Fibroblast of skin of back (primary cell): ENCODE measurements around the gene CPXM1.
A peak's percentile ranks its signal among the peaks of the same experiment; 100 is the strongest.
"Not testable (repeated sequence)": the region's sequence is repeated elsewhere in the genome, so short reads cannot be mapped to it uniquely, and the experiment has no call there.

Experiments
- DNase-seq: peaks from one replicate; pipeline ENCODE4 v3.0.0-alpha.2; 2013

CPXM1 gene

GRCh38 chr20:2820896-2821869 lies 20.8 kb upstream of the CPXM1 start:
- DNase-seq, result no peak

- peak; percentile 69 for DNase-seq
These were observed 19.9 kb upstream of the CPXM1 start for GRCh38 chr20:2820084-2820895.

DNA sequence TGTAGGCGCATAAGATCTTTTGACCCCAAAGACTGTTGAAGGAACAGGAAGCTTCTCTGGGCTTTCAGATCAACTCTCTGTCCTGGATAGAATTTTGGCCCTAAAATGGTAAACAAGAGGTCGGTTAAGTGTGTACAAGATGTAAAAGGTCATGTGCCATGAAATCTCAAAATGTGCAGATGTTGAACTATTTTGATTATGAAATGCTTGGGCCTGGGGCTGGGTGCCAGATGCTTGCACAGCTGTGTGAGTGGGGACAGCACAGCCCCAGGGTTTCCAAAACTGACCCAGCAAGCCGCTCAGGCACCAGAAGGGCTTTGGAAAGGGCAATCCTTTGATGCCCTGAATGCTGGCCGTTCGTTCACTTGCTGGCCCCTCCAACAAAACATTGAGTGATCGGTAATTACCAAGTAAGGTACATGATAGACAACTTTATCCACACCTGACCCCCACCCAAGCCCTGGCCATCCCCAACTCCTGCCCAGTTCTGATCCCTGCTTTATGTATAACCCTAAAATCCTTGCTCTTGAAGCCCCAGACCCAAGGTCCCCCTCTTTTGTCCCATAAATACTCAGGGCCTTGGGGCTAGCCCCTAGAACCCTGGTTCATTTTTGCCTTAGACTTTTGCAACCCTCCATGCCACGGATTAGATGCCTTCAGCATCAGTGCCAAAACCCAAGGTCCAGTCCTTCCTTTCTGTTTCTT lies 17.6 kb upstream of the CPXM1 start:
- DNase-seq, result no peak

- no peak for DNase-seq
These were observed 16.9 kb upstream of the CPXM1 start for GRCh38 chr20:2817341-2817726.

GRCh38 chr20:2816583-2817340 lies 16.3 kb upstream of the CPXM1 start:
- DNase-seq, result no peak

GRCh38 chr20:2816030-2816582 lies 15.7 kb upstream of the CPXM1 start, which contains the start of gene TMEM239:
Gene TMEM239 (plus strand): TSS chr20:2816364. CDS start chr20:2816555, 191 bp downstream.
- no peak for DNase-seq

DNA sequence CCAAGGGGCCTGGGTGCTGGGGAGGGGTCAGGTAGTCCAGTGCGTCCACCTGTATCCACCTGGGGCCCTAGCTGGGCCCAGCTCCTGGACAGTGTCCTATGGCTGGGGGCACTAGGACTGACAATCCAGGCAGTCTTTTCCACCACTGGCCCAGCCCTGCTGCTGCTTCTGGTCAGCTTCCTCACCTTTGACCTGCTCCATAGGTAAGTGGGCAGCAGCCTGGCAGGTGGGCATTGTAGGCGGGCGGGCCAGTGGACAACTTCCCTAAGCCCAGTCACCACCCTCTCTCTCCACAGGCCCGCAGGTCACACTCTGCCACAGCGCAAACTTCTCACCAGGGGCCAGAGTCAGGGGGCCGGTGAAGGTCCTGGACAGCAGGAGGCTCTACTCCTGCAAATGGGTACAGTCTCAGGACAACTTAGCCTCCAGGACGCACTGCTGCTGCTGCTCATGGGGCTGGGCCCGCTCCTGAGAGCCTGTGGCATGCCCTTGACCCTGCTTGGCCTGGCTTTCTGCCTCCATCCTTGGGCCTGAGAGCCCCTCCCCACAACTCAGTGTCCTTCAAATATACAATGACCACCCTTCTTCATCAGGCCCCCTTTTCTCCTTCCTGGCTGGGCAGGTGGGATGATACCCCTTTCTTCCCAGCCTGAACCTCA lies 14.9 kb upstream of the CPXM1 start:
- no peak for DNase-seq

DNA sequence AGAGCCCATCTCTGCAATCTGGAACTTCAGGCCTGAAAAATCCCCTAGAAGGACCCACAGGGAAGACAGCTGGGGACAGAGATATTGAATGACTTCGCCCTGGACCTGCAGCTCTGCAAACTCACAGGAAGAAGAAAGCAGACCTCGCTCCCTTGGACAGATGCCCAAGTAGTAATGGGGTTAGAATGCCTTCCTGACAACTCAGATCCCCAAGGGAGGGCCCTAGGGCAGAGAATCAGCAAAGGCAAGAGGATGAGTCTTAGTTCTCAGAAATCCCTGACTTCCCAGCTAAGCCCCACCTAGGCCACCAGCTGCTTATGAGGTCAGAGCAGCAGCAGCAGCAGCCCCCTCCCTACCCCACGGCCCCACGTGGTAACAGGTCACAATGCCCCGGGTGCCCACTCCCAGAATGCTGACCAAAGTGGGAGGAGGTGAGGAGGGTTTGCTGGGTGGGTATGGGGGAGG lies 14.2 kb upstream of the CPXM1 start, which contains the start of gene C20orf141:
C20orf141 (plus strand) TSS at position 401 of the 465 bp plus-strand sequence. CDS start 198 bp downstream, outside the sequence.
- DNase-seq, result peak; percentile 100

- peak; percentile 35 for DNase-seq
These were observed 13.6 kb upstream of the CPXM1 start for GRCh38 chr20:2814076-2814475.

DNA sequence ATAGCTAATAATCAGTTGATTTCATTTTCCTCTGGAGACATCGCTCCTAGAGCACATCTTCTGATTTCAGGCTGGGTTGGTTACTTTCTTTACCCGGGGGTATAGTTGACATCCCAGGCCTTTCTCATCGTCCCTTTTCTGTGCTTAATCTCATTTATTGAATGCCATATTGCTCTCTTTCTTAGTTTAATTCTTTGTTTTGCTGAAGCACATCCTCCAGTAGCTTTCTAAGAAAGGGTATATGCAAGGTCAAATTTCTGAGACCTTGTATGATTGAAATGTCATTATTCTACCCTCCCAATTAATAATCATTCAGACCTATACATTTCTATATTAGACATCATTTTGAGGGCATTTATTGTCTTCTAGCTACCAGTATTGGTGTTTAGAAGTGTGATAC lies 11.8 kb upstream of the CPXM1 start:
- DNase-seq, result no peak

DNA sequence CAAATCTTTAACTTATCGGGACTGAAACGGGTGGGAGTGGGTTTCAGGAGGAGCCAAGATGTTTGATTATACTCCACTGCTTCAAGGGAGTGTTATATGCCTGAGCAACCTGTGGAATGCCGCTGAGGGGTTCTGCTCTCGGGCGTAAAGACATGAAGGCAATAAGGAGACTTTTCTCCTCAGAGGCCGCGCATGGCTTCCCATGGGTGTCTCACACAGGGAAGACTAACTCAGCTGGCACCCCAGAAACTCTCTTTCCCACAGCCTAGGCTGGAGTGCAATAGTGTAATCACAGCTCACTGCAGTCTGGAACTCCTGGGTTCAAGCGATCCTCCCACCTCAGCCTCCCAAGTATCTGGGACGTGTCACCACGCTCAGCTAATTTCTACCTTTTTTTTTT lies 9.3 kb upstream of the CPXM1 start:
- DNase-seq, result no peak

GRCh38 chr20:2807929-2808328 lies 7.5 kb upstream of the CPXM1 start:
- not testable (repeated sequence) for DNase-seq

GRCh38 chr20:2807019-2807418 lies 6.6 kb upstream of the CPXM1 start:
- DNase-seq, result no peak

DNA sequence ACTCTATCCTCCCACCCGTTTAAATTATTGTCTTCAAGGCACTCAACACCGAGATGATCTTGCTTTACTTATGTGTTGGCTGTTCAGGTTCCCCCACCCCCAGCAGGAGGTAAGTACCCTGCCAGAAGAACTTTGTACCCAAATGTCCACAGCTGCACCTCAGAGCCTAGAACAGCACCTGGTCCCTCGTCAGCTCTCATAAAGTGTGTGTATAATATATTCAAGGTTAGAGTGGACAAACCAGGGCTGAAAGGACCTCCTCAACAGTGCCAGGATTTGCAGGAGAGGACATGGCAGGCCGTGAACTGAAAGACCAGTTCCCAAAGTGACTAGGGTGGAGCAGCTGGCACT lies 5.9 kb upstream of the CPXM1 start:
- no peak for DNase-seq

DNA sequence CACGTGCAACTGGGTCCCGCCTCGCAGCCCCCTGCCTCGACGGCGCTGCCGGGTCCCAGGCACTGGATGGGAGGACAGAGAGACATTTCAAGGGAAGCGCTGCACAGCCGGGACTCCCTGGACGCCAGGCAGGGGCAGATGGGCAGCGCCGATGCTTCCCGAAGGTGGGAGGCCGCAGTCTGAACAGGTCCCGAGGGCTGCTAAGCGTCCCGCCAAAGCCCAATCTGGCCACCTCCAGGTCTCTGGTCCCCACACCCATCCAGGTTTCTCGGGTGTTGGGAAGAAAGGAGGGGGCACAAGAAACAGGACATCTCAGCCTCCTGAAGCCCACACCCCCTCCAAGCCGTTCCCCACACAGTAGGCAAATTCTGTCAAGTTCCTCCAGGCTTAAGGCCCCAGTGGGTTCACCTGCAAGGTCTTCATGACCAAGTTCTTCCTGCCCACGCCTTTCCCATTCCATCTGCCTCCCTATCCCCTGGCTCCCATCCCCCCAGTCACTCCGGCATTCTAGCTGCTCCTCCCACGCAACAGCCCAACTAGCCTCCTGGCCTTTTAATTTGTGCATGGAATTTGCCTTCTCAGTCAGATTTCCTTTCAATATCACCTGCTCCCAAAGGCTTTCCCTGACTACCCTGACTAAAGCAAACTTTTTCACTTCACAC lies 5.4 kb upstream of the CPXM1 start:
- DNase-seq, result no peak

DNA sequence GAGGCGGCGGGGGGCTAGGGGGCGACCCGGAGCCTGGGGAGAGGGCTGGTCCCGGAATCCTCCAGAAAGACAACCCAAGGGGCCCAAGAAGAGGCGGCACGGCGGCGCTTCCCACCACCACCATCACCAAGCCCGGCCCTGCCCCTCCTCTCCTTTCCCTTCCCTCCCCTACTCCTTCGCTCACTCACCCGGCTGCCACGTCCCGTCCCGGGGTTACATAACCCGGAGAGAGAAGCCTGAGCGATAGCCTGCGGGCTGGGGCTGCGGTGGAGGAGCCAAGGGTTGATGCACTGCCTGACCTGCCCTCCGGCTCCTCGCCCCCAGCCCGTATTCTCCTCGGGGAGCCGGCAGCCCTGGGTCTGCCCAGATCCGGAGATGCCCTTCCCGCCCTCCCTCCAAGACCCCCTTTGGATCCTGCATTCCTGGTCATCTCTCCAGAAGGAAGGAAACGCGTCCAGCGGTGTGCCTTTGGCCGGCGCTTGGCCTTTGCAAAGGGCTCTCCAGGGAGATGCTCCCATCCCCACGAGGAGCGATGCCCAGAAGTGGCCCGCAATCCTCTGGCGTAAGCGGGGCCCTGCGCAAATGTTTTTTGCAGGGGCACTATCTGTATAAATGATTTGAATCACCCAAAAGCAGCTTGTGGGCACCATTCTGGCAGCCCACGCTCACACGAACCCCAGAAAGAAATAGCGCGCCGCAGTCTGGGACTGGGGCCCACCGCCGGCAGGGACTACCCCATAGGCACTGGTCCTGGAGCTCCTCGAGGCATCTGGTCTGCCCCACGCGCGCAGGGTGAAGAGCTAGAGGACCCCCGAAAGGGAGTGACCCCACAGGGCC lies 4.6 kb upstream of the CPXM1 start:
- DNase-seq, result no peak

GRCh38 chr20:2804041-2804828 lies 3.8 kb upstream of the CPXM1 start:
- DNase-seq, result no peak

- no peak for DNase-seq
These were observed 880 bp upstream of the CPXM1 start for GRCh38 chr20:2801286-2801728.
